Endothelial cell of umbilical vein (primary cell): ENCODE data around the gene PLEKHO1. TPM values are rescaled to one million over a fixed set of nuclear protein-coding genes. Genes with fewer than 3 reads are reported as not detected.

Experiments
- Bru-seq: library from RNA; stranded (reverse); fragments of 400-500 nt; gene quantifications from one replicate; lab custom pipeline; 2021; lab: Mats Ljungman, UMichigan
- BruChase-seq, 2 experiments: library from RNA; stranded (reverse); fragments of 400-500 nt; gene quantifications; one replicate each; lab custom pipeline; 2021; lab: Mats Ljungman, UMichigan
- BruUV-seq: library from RNA; stranded (reverse); fragments of 400-500 nt; replicated peaks from 2 replicates; lab custom pipeline; 2021; lab: Mats Ljungman, UMichigan
- CTCF ChIA-PET: fragments of 300-600, 350-600 bp; sonication (Branson Sonifier 250); formaldehyde crosslinking; loops from one replicate; lab custom pipeline; 2021; ENCODE audit warnings: antibody characterized with exemption, inconsistent platforms; lab: Charles Lee
- POLR2A ChIA-PET: fragments of 300-600, 350-600 bp; sonication (Branson Sonifier 250); formaldehyde crosslinking; loops from one replicate; lab custom pipeline; 2021; ENCODE audit warnings: antibody characterized with exemption, inconsistent platforms; lab: Charles Lee
- DNase-seq: peaks from one replicate; pipeline ENCODE4 v3.0.0-alpha.2; 2011; ENCODE audit warnings: low read depth, low spot score
- FAIRE-seq: peaks from 2 replicates; lab custom pipeline; 2011; peaks lifted over from hg19 to GRCh38; lab: Jason Lieb, UNC
- H2AFZ ChIP-seq: 2 replicates; pipeline ENCODE4 v1.6.0; 2012; ENCODE audit warnings: low read depth, low read length, control low read depth, inconsistent platforms
- H3K27ac ChIP-seq: 2 replicates; pipeline ENCODE4 v1.5.1; 2011; ENCODE audit warnings: low read depth, mild to moderate bottlenecking, control low read depth, low read length, moderate library complexity; ENCODE audit not compliant: insufficient read depth
- H3K27me3 ChIP-seq, 2 experiments: 2 replicates each; pipeline versions ENCODE4 v1.6.0 to v1.6.1; 2011; ENCODE audit warnings: low read length in 2 of 2, mixed read lengths in 1 of 2; ENCODE audit not compliant: control insufficient read depth in 2 of 2, insufficient read depth in 2 of 2
- H3K36me3 ChIP-seq, 2 experiments: 2 replicates in 1 of 2; 3 replicates in 1 of 2; pipeline ENCODE4 v1.5.1; 2011; ENCODE audit warnings: low read length in 2 of 2, mild to moderate bottlenecking in 1 of 2, moderate library complexity in 1 of 2; ENCODE audit not compliant: control insufficient read depth in 2 of 2, insufficient read depth in 2 of 2; ENCODE audit errors: extremely low read depth in 1 of 2
- H3K4me1 ChIP-seq: 3 replicates; pipeline ENCODE4 v1.5.1; 2011; ENCODE audit warnings: mild to moderate bottlenecking, low read length; ENCODE audit not compliant: control insufficient read depth, insufficient read depth; ENCODE audit errors: extremely low read depth
- H3K4me2 ChIP-seq: 2 replicates; pipeline ENCODE4 v1.6.1; 2011; ENCODE audit warnings: low read length, control low read depth, mixed read lengths; ENCODE audit not compliant: insufficient read depth
- H3K4me3 ChIP-seq, 3 experiments: fragments of 200-600 bp in 1 of 3; sonication (generic), shearing (Covaris generic) in 1 of 3; replicated peaks in 1 of 3; 2 replicates each; pipeline ENCODE4 v1.5.1; 2011 to 2016; ENCODE audit warnings: control low read depth in 3 of 3, low read length in 3 of 3, mild to moderate bottlenecking in 2 of 3, inconsistent platforms in 1 of 3, low read depth in 1 of 3, moderate library complexity in 1 of 3; ENCODE audit not compliant: insufficient read depth in 1 of 3
- H3K79me2 ChIP-seq: 2 replicates; pipeline ENCODE4 v1.6.0; 2012; ENCODE audit warnings: low read length, inconsistent platforms; ENCODE audit not compliant: control insufficient read depth, insufficient read depth
- H3K9ac ChIP-seq: replicated peaks from 2 replicates; pipeline ENCODE3; 2011; ENCODE audit warnings: low read length, control low read depth; ENCODE audit not compliant: insufficient read depth; ENCODE audit errors: extremely low read depth
- H3K9me1 ChIP-seq: replicated peaks from 3 replicates; pipeline ENCODE4 v1.6.0; 2011; ENCODE audit warnings: mild to moderate bottlenecking, low read length; ENCODE audit not compliant: control insufficient read depth, insufficient read depth; ENCODE audit errors: extremely low read depth
- H3K9me3 ChIP-seq: replicated peaks from 2 replicates; pipeline ENCODE4 v1.5.1; 2012; ENCODE audit warnings: low read length, inconsistent platforms; ENCODE audit not compliant: control insufficient read depth, insufficient read depth
- H4K20me1 ChIP-seq: replicated peaks from 2 replicates; pipeline ENCODE3; 2011; ENCODE audit warnings: mild to moderate bottlenecking, low read length; ENCODE audit not compliant: control insufficient read depth, insufficient read depth; ENCODE audit errors: extremely low read depth
- CTCF ChIP-seq, 2 donors: IDR thresholded peaks; 1 replicate in 1 of 2; 2 replicates in 1 of 2; pipeline ENCODE4 v1.5.1; 2011; ENCODE audit warnings: low read length in 2 of 2, mild to moderate bottlenecking in 2 of 2, moderate library complexity in 2 of 2, control low read depth in 1 of 2, inconsistent platforms in 1 of 2, low read depth in 1 of 2; ENCODE audit not compliant: insufficient read depth in 1 of 2; ENCODE audit errors: extremely low read depth in 1 of 2
- EZH2 ChIP-seq: IDR thresholded peaks from 2 replicates; pipeline ENCODE4 v1.6.1; 2012; ENCODE audit warnings: borderline replicate concordance, low read depth, mild to moderate bottlenecking, moderate library complexity, low read length, inconsistent platforms; ENCODE audit not compliant: severe bottlenecking
- FOS ChIP-seq: IDR thresholded peaks from 2 replicates; pipeline ENCODE4 v1.6.1; 2011; ENCODE audit warnings: mild to moderate bottlenecking, low read length, moderate library complexity, borderline replicate concordance; ENCODE audit not compliant: insufficient read depth
- GATA2 ChIP-seq: IDR thresholded peaks from 2 replicates; pipeline ENCODE4 v1.7.0; 2011; ENCODE audit warnings: low read depth, mild to moderate bottlenecking, moderate library complexity, mixed read lengths, low read length; ENCODE audit not compliant: insufficient read length, insufficient read depth
- JUN ChIP-seq: IDR thresholded peaks from 2 replicates; pipeline ENCODE4 v1.6.1; 2011; ENCODE audit warnings: borderline replicate concordance, low read depth; ENCODE audit not compliant: insufficient read length, insufficient read depth
- MAX ChIP-seq: IDR thresholded peaks from 2 replicates; pipeline ENCODE4 v1.6.1; 2011; ENCODE audit not compliant: insufficient read depth, insufficient read length
- MYC ChIP-seq: IDR thresholded peaks from one replicate; pipeline ENCODE4 v1.6.1; 2011; ENCODE audit warnings: mild to moderate bottlenecking, low read depth, low read length
- POLR2A ChIP-seq: IDR thresholded peaks from 2 replicates; pipeline ENCODE4 v1.6.1; 2012; ENCODE audit warnings: low read depth, mild to moderate bottlenecking, control low read depth, low read length
- POLR2AphosphoS5 ChIP-seq: IDR thresholded peaks from 2 replicates; pipeline ENCODE4 v1.6.1; 2012; ENCODE audit warnings: low read depth, mild to moderate bottlenecking, control low read depth, low read length, moderate library complexity; ENCODE audit not compliant: insufficient read depth
- dilution Hi-C: fragments of 300-500 bp; cut with MboI; formaldehyde crosslinking; loops from one replicate; pipeline ENCODE4 v1.15.0; 2019; ENCODE audit warnings: low sequenced_read_pairs; ENCODE audit not compliant: extremely low pct_ligation_motif_present
- intact Hi-C: fragments of 100-400 bp; cut with micrococcal nuclease; formaldehyde crosslinking; loops from one replicate; pipeline ENCODE4 v1.10.0; 2022
- long read RNA-seq: library from polyadenylated mRNA; stranded (forward); transcript quantifications from one replicate; pipeline ENCODE4 v2.0.0, GENCODE V29; 2021
- polyA minus RNA-seq, 3 experiments: library from RNA; depleted of rRNA, polyadenylated mRNA; stranded (reverse); fragments of >200 nt; gene quantifications; 1 replicate in 1 of 3; 2 replicates in 2 of 3; pipeline ENCODE4 v1.2.3, GENCODE V29; 2011
- polyA plus RNA-seq, 4 experiments: library from polyadenylated mRNA; depleted of rRNA in 3 of 4; stranded (reverse) in 3 of 4; unstranded in 1 of 4; fragments of >200 nt; gene quantifications; 2 replicates each; pipeline versions ENCODE4 v1.2.1 to v1.2.3, GENCODE V29; 2011 to 2012; ENCODE audit warnings: missing spikeins in 1 of 4
- total RNA-seq: library from RNA; stranded (reverse); gene quantifications from 2 replicates; pipeline ENCODE4 v1.2.3, GENCODE V29; 2021

The PLEKHO1 gene
- total RNA-seq (101 and 121 TPM in 2 replicates), polyA plus RNA-seq (59.8 and 71.9 TPM in 2 replicates), polyA minus RNA-seq (38.4 and 42.1 TPM in 2 replicates), Bru-seq, nascent RNA (percentile 93 among the genes with signal in this experiment), BruChase-seq, experiment 1, labeled RNA remaining after a 6-hour chase (percentile 90 among the genes with signal in this experiment), BruChase-seq, experiment 2, labeled RNA remaining after a 2-hour chase (percentile 92 among the genes with signal in this experiment)
- 48.6 and 60.4 TPM in 2 replicates for polyA plus RNA-seq (2011; cell fraction: cytosol; rRNA removed)
- polyA plus RNA-seq (2011; cell fraction: nucleus; rRNA removed) = 77.9 and 115 TPM in 2 replicates
- 31.8 and 49.5 TPM in 2 replicates for polyA plus RNA-seq (2012)
- not detected for polyA minus RNA-seq (2011; cell fraction: cytosol; rRNA and poly(A)+ RNA removed)
- 24.2 and 30.3 TPM in 2 replicates for polyA minus RNA-seq (2011; cell fraction: nucleus; rRNA and poly(A)+ RNA removed)
- long read RNA-seq, transcript PLEKHO1-201 (6 exons, 2,050 nt) = major isoform, 240 of 310 reads
- long read RNA-seq, partial matches to known transcripts = 12 of 310 reads
- long read RNA-seq, other reads (novel, unspliced or antisense) = 52 of 310 reads

GRCh38 chr1:150149271-150150132 lies at the start of gene PLEKHO1:
Gene PLEKHO1, plus strand, starts transcription at chr1:150149916. Its CDS starts 342 bp downstream, at chr1:150150258.
- H3K36me3 ChIP-seq = peaks cover 6% of the 10 kb centered on the region in 2 experiments
- DNase-seq = peak; percentile 88

More at GRCh38 chr1:150149271-150150132, at the start of gene PLEKHO1:
- Histone ChIP-seq H3K4me1 (peaks cover 42% of the 10 kb centered on the region), H3K27ac (peak within 1 kb of the TSS; percentile 87), H2AFZ (peak within 1 kb of the TSS; percentile 79), H3K79me2 (peaks cover 22% of the 10 kb centered on the region), H3K27me3 (no peaks in the 10 kb centered on the region), H3K4me2 (peak within 1 kb of the TSS; percentile 95), H3K9me1 (no peaks in the 10 kb centered on the region), H4K20me1 (no peaks in the 10 kb centered on the region), H3K9ac (peak within 1 kb of the TSS; percentile 92), H3K9me3 (no peaks in the 10 kb centered on the region), H3K4me3 (peak within 1 kb of the TSS; percentile 89 to 96 (median 95))
- intact Hi-C loops (loop anchor here (5.0 kb wide), 1 partner anchor 37 kb away; no protein-coding TSS in a partner anchor), dilution Hi-C loops (no loop called here)
- TF ChIP-seq CTCF (IDR thresholded peaks at IDR 0.05; ENCODE audit: extremely low read depth in 1 of 2, insufficient read depth in 1 of 2, low read depth in 1 of 2, low read length in 2 of 2) (no peak), GATA2 (no peak), MYC (no peak), MAX (no peak), POLR2AphosphoS5 (no peak), POLR2A (peak; percentile 8), FOS (peak; percentile 72), JUN (no peak), EZH2 (no peak)
- peak; percentile 70 for FAIRE-seq
- POLR2A ChIA-PET = interaction anchor here (1.3 kb wide), 2 partner anchors 9 to 13 kb away, joined by 7 to 11 read pairs; no protein-coding TSS in a partner anchor
- CTCF ChIA-PET = interaction anchor here (0.7 to 5.5 kb wide), 9 partner anchors 8 to 76 kb away, joined by 3 to 34 read pairs (median 7); no protein-coding TSS in a partner anchor
- no TSS peak for BruUV-seq
